K562 (cell line): ENCODE measurements around the gene ABHD16A. TPM values are rescaled to one million over a fixed set of nuclear protein-coding genes. Genes with fewer than 3 reads are reported as not detected.

Experiments
- CGGBP1 ChIP-seq: fragments of 250-450 bp; sonication (Bioruptor Pico); IDR thresholded peaks from 2 replicates; pipeline ENCODE4 v1.9.0; 2021; ENCODE audit warnings: mild to moderate bottlenecking
- DDX20 ChIP-seq: fragments of 450-650 bp; IDR thresholded peaks from 2 replicates; pipeline ENCODE4 v1.6.1; 2016; ENCODE audit warnings: missing genetic modification characterization, low read depth, mild to moderate bottlenecking, missing compliant biosample characterization, moderate library complexity
- E2F5 ChIP-seq: sonication (generic); formaldehyde crosslinking; IDR thresholded peaks from 2 replicates; pipeline ENCODE4 v1.8.0; 2022; ENCODE audit warnings: mild to moderate bottlenecking, missing genetic modification reagents
- ERF ChIP-seq: fragments of 450-650 bp; formaldehyde crosslinking; IDR thresholded peaks from 2 replicates; pipeline ENCODE4 v1.4.0; 2020; ENCODE audit warnings: mild to moderate bottlenecking, mixed read lengths
- HDAC6 ChIP-seq: IDR thresholded peaks from 2 replicates; pipeline ENCODE4 v1.6.1; 2012; ENCODE audit warnings: low read depth, mild to moderate bottlenecking, control low read depth, inconsistent platforms, low read length, moderate library complexity
- HNRNPH1 ChIP-seq: fragments of 200-400 bp; formaldehyde crosslinking; optimal IDR thresholded peaks from 2 replicates; pipeline ENCODE3; 2017; ENCODE audit warnings: low read depth, mild to moderate bottlenecking, low read length, moderate library complexity
- HNRNPLL ChIP-seq: fragments of 200-400 bp; formaldehyde crosslinking; IDR thresholded peaks from 2 replicates; pipeline ENCODE4 v1.6.1; 2017; ENCODE audit warnings: low read length, low read depth, mild to moderate bottlenecking; ENCODE audit not compliant: poor library complexity, severe bottlenecking
- ILK ChIP-seq: fragments of 450-650 bp; IDR thresholded peaks from 2 replicates; pipeline ENCODE4 v1.6.1; 2016; ENCODE audit warnings: missing genetic modification characterization, low read depth, mild to moderate bottlenecking, missing compliant biosample characterization, moderate library complexity, borderline replicate concordance
- LEF1 ChIP-seq: fragments of 450-650 bp; IDR thresholded peaks from 2 replicates; pipeline ENCODE4 v1.6.1; 2016; ENCODE audit warnings: mild to moderate bottlenecking
- MTA2 ChIP-seq: fragments of 450-650 bp; IDR thresholded peaks from 2 replicates; pipeline ENCODE4 v1.6.1; 2016; ENCODE audit warnings: low read depth
- NCOA6 ChIP-seq: fragments of 450-650 bp; IDR thresholded peaks from 2 replicates; pipeline ENCODE4 v1.6.1; 2017; ENCODE audit warnings: mild to moderate bottlenecking
- POLR2A ChIP-seq: fragments of 450-650 bp; conservative IDR thresholded peaks from 2 replicates; pipeline ENCODE4 v1.6.1; 2016
- RB1 ChIP-seq: fragments of 450-650 bp; IDR thresholded peaks from 2 replicates; pipeline ENCODE4 v1.6.1; 2017; ENCODE audit warnings: low read depth, mild to moderate bottlenecking
- SIRT6 ChIP-seq: IDR thresholded peaks from one replicate; pipeline ENCODE4 v1.6.1; 2012; ENCODE audit warnings: low read depth, mild to moderate bottlenecking, control low read depth, inconsistent platforms, low read length, moderate library complexity
- TAL1 ChIP-seq: fragments of 450-650 bp; IDR thresholded peaks from 2 replicates; pipeline ENCODE4 v1.6.1; 2016; ENCODE audit warnings: mild to moderate bottlenecking
- U2AF1 ChIP-seq: fragments of 200-400 bp; formaldehyde crosslinking; optimal IDR thresholded peaks from 2 replicates; pipeline ENCODE3; 2017; ENCODE audit warnings: mild to moderate bottlenecking, low read depth, low read length, moderate library complexity
- ZBTB43 ChIP-seq: sonication (generic); formaldehyde crosslinking; IDR thresholded peaks from 2 replicates; pipeline ENCODE4 v1.8.0; 2023; ENCODE audit warnings: mild to moderate bottlenecking, missing genetic modification reagents
- ZBTB8A ChIP-seq: fragments of 450-650 bp; IDR thresholded peaks from 2 replicates; pipeline ENCODE4 v1.6.1; 2018; ENCODE audit warnings: mild to moderate bottlenecking, moderate library complexity; ENCODE audit not compliant: partially characterized antibody
- ZNF282 ChIP-seq: sonication (generic); formaldehyde crosslinking; IDR thresholded peaks from 2 replicates; pipeline ENCODE4 v1.8.1; 2023; ENCODE audit warnings: missing genetic modification reagents
- ZNF384 ChIP-seq: IDR thresholded peaks from 2 replicates; pipeline ENCODE4 v1.6.1; 2012; ENCODE audit warnings: low read depth, low read length, improper control_type of control experiment
- ZNF785 ChIP-seq: fragments of 250-450 bp; sonication (Bioruptor Pico); IDR thresholded peaks from 2 replicates; pipeline ENCODE4 v1.4.0; 2020; ENCODE audit warnings: mild to moderate bottlenecking
- polyA plus RNA-seq, 8 experiments: library from polyadenylated mRNA; depleted of rRNA in 4 of 8; stranded (reverse) in 5 of 8; unstranded in 3 of 8; fragments of >200 nt; fragmentation: Nextera tagmentation in 2 of 8; fragmentation: Illumina TruSeq in 1 of 8; extraction: Ambion mirVana in 2 of 8; extraction: Trizol in 1 of 8; gene quantifications; 2 replicates each; pipeline versions ENCODE4 v1.2.1 to v1.2.3, GENCODE V29; 2011 to 2014; ENCODE audit warnings: inconsistent platforms in 1 of 8, missing spikeins in 1 of 8
- total RNA-seq, 7 experiments: library from RNA; depleted of rRNA in 6 of 7; stranded (reverse); fragments of >200 nt in 6 of 7; fragmentation: Illumina TruSeq in 2 of 7; extraction: Trizol in 2 of 7; gene quantifications; 2 replicates each; pipeline versions ENCODE4 v1.2.1 to v1.2.3, GENCODE V29; 2011 to 2021; ENCODE audit warnings: low replicate concordance in 1 of 7
- TF ChIP-seq, protein P1 (sequence below): sonication (generic); formaldehyde crosslinking; IDR thresholded peaks from 2 replicates; pipeline ENCODE4 v1.8.0; 2022; ENCODE audit warnings: mild to moderate bottlenecking, missing genetic modification reagents
- TF ChIP-seq, protein P2 (sequence below): fragments of 200-800 bp; sonication (Bioruptor generic); IDR thresholded peaks from 2 replicates; pipeline ENCODE4 v1.6.1; 2017; ENCODE audit warnings: missing genetic modification characterization, missing compliant biosample characterization

ABHD16A gene
- total and polyA plus RNA-seq, 9 of the 15 experiments (the other 6 are each of a cell fraction or from before 2014, with no cell fraction given), result 25.8 to 120 (median 81.6) TPM

- TF ChIP-seq ZBTB43 (CRISPR knock-in tag) (no peak), RB1 (no peak), ERF (CRISPR knock-in tag) (0 out of 2 replicates have a peak, but pooled peaks have one; percentile 4), ILK (tag) (no peak), ZNF785 (no peak), ZNF384 (no peak; the same call in 1 of the 2 replicates), SIRT6 (no peak), ZNF282 (CRISPR knock-in tag) (no peak), HNRNPLL (no peak), POLR2A (peak; percentile 63), U2AF1 (no peak), LEF1 (peak; percentile 16; the same call in 1 of the 2 replicates), TAL1 (peak; percentile 32; the same call in 1 of the 2 replicates), HNRNPH1 (no peak), NCOA6 (no peak), HDAC6 (no peak), MTA2 (no peak), E2F5 (CRISPR knock-in tag) (no peak; the same call in 1 of the 2 replicates), DDX20 (tag) (no peak), ZBTB8A (no peak), CGGBP1 (no peak)
- TF ChIP-seq, protein P1, sequence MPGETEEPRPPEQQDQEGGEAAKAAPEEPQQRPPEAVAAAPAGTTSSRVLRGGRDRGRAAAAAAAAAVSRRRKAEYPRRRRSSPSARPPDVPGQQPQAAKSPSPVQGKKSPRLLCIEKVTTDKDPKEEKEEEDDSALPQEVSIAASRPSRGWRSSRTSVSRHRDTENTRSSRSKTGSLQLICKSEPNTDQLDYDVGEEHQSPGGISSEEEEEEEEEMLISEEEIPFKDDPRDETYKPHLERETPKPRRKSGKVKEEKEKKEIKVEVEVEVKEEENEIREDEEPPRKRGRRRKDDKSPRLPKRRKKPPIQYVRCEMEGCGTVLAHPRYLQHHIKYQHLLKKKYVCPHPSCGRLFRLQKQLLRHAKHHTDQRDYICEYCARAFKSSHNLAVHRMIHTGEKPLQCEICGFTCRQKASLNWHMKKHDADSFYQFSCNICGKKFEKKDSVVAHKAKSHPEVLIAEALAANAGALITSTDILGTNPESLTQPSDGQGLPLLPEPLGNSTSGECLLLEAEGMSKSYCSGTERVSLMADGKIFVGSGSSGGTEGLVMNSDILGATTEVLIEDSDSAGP, result no peak
- TF ChIP-seq, protein P2, sequence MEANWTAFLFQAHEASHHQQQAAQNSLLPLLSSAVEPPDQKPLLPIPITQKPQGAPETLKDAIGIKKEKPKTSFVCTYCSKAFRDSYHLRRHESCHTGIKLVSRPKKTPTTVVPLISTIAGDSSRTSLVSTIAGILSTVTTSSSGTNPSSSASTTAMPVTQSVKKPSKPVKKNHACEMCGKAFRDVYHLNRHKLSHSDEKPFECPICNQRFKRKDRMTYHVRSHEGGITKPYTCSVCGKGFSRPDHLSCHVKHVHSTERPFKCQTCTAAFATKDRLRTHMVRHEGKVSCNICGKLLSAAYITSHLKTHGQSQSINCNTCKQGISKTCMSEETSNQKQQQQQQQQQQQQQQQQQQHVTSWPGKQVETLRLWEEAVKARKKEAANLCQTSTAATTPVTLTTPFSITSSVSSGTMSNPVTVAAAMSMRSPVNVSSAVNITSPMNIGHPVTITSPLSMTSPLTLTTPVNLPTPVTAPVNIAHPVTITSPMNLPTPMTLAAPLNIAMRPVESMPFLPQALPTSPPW (CRISPR knock-in tag), result no peak
These were observed 38.9 kb downstream of the ABHD16A start (continued) for GRCh38 chr6:31663961-31664789.
